ENCODE data around the gene SAFB2. TPM values are rescaled to one million over a fixed set of nuclear protein-coding genes. Genes with fewer than 3 reads are reported as not detected.

SAFB2 gene
- total and polyA plus RNA-seq, 2 of the 13 experiments (the other 11 are each of a cell fraction or from before 2014, with no cell fraction given): 11.2 to 31.5 TPM

DNA sequence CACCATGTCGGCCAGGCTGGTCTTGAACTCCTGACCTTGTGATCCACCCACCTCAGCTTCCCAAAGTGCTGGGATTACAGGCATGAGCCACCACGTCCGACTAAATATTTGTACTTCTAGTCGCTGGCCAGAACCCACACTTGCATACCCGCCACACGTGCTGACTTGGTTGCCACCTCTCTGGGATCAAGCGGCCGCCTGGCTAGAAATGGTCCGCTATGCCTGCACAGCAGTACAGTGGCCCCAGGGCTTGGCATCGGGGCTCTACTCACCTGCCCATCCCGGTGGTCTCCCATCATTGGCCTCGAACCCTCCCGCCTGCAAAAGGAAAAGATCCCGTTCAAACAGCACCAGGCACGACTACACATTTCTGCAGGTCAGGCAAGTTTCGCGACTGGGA, 31.1 kb downstream of the SAFB2 start (continued):
- no peak for TF ChIP-seq ZNF34 (CRISPR knock-in tag; IDR thresholded peaks at IDR 0.05; ENCODE audit: borderline replicate concordance)

DNA sequence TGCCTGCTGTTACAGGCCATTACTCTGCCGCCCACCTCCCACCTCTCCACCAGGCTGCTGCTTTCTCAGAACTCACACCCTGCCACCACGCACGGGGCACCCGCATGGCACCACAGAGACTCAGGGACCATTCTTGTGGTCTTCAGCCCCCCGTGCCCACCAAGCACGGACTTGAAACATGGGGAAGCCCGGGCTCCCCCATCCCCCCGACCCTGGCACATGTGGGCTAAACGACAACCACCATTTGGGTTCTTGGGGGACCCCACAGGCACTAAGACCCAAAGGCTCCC, 31.8 kb downstream of the SAFB2 start:
- Histone ChIP-seq H3K4me2 (ENCODE audit: low read depth, low read length) (no peak overlapping the region), H3K36me3 (replicated peaks in 1 of 2; ENCODE audit: control insufficient read depth in 1 of 2, insufficient read depth in 2 of 2, low read length in 2 of 2) (peaks cover 46 to 87% of the 10 kb centered on the region in 2 experiments), H3K4me1 (ENCODE audit: insufficient read depth, low read length) (peaks cover 21% of the 10 kb centered on the region), H2AFZ (ENCODE audit: low read length) (no peak overlapping the region), H3K27me3 (ENCODE audit: control insufficient read depth in 1 of 2, insufficient read depth in 2 of 2, low read length in 2 of 2) (no peaks in the 10 kb centered on the region), H3K79me2 (ENCODE audit: insufficient read depth, low read length) (no peaks in the 10 kb centered on the region), H3K9me3 (ENCODE audit: low read length) (no peaks in the 10 kb centered on the region), H3K27ac (ENCODE audit: extremely low read length, insufficient read depth, low read length) (no peak overlapping the region), H4K20me1 (ENCODE audit: insufficient read depth, low read length) (peaks cover 4% of the 10 kb centered on the region; the same call in 1 of the 2 replicates), H3K9ac (ENCODE audit: insufficient read depth, low read depth, low read length) (no peak overlapping the region), H3K4me3 (replicated peaks in 1 of 3; ENCODE audit: insufficient read depth in 1 of 3, low read depth in 2 of 3, low read length in 3 of 3) (no peak overlapping the region)
- FAIRE-seq: no peak
- no peak for TF ChIP-seq REL (CRISPR knock-in tag; conservative IDR thresholded peaks at IDR 0.05)
- TF ChIP-seq SATB2 (CRISPR knock-in tag; IDR thresholded peaks at IDR 0.05): no peak
- no peak for TF ChIP-seq ZSCAN20 (CRISPR knock-in tag; IDR thresholded peaks at IDR 0.05; ENCODE audit: borderline replicate concordance)
- TF ChIP-seq, protein P1, sequence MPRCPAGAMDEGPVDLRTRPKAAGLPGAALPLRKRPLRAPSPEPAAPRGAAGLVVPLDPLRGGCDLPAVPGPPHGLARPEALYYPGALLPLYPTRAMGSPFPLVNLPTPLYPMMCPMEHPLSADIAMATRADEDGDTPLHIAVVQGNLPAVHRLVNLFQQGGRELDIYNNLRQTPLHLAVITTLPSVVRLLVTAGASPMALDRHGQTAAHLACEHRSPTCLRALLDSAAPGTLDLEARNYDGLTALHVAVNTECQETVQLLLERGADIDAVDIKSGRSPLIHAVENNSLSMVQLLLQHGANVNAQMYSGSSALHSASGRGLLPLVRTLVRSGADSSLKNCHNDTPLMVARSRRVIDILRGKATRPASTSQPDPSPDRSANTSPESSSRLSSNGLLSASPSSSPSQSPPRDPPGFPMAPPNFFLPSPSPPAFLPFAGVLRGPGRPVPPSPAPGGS (CRISPR knock-in tag; IDR thresholded peaks at IDR 0.05): no peak
- no peak for TF ChIP-seq ZNF33B (CRISPR knock-in tag; IDR thresholded peaks at IDR 0.05)
- TF ChIP-seq, protein P2, sequence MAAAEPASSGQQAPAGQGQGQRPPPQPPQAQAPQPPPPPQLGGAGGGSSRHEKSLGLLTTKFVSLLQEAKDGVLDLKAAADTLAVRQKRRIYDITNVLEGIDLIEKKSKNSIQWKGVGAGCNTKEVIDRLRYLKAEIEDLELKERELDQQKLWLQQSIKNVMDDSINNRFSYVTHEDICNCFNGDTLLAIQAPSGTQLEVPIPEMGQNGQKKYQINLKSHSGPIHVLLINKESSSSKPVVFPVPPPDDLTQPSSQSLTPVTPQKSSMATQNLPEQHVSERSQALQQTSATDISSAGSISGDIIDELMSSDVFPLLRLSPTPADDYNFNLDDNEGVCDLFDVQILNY (CRISPR knock-in tag; conservative IDR thresholded peaks at IDR 0.05): no peak
- TF ChIP-seq, protein P3, sequence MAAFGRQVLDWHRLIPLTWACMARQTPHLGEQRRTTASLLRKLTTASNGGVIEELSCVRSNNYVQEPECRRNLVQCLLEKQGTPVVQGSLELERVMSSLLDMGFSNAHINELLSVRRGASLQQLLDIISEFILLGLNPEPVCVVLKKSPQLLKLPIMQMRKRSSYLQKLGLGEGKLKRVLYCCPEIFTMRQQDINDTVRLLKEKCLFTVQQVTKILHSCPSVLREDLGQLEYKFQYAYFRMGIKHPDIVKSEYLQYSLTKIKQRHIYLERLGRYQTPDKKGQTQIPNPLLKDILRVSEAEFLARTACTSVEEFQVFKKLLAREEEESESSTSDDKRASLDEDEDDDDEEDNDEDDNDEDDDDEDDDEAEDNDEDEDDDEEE (CRISPR knock-in tag; IDR thresholded peaks at IDR 0.05): no peak
- TF ChIP-seq SIX4 (CRISPR knock-in tag; IDR thresholded peaks at IDR 0.05): no peak
- TF ChIP-seq NCOA1 (CRISPR knock-in tag; IDR thresholded peaks at IDR 0.05): no peak
- TF ChIP-seq MXD4 (CRISPR knock-in tag; IDR thresholded peaks at IDR 0.05): no peak
- TF ChIP-seq RFXANK (CRISPR knock-in tag; IDR thresholded peaks at IDR 0.05): no peak
- no peak for TF ChIP-seq ZNF224 (CRISPR knock-in tag; IDR thresholded peaks at IDR 0.05)
- TF ChIP-seq, protein P4, sequence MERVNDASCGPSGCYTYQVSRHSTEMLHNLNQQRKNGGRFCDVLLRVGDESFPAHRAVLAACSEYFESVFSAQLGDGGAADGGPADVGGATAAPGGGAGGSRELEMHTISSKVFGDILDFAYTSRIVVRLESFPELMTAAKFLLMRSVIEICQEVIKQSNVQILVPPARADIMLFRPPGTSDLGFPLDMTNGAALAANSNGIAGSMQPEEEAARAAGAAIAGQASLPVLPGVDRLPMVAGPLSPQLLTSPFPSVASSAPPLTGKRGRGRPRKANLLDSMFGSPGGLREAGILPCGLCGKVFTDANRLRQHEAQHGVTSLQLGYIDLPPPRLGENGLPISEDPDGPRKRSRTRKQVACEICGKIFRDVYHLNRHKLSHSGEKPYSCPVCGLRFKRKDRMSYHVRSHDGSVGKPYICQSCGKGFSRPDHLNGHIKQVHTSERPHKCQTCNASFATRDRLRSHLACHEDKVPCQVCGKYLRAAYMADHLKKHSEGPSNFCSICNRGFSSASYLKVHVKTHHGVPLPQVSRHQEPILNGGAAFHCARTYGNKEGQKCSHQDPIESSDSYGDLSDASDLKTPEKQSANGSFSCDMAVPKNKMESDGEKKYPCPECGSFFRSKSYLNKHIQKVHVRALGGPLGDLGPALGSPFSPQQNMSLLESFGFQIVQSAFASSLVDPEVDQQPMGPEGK (CRISPR knock-in tag; IDR thresholded peaks at IDR 0.05): no peak
- no peak for TF ChIP-seq ZNF572 (CRISPR knock-in tag; IDR thresholded peaks at IDR 0.05)
- no TSS peak for BruUV-seq (replicated peaks)
- ATAC-seq: no peak
- CTCF ChIA-PET (ENCODE audit: low intra/inter-chr PET ratio, low total read pairs): no interaction called here
- WGBS (ENCODE audit: low lambda C conversion rate): 99% methylated on average over 9 of the region's 9 CpGs
- intact Hi-C loops (cut with micrococcal nuclease; ENCODE audit: unreplicated experiment) (no loop called here), in situ Hi-C loops (cut with HindIII; ENCODE audit: extremely low pct_ligation_motif_present, low pct_unique_long_range_greater_than_20kb) (no loop called here)
- POLR2A ChIA-PET: no interaction called here
- DNase-seq (ENCODE audit: low spot score): no peak
